HG03196 (cell line): Measurements from ENCODE around the gene PCBD2.
A peak's percentile ranks its signal among the peaks of the same experiment; 100 is the strongest.
"Not testable (repeated sequence)": the region's sequence is repeated elsewhere in the genome, so short reads cannot be mapped to it uniquely, and the experiment has no call there.

Experiments
- ATAC-seq: cut with Tn5 transposase; IDR thresholded peaks from one replicate; pipeline ENCODE4 v1.9.1; 2021; ENCODE audit not compliant: unreplicated experiment

Gene PCBD2

DNA sequence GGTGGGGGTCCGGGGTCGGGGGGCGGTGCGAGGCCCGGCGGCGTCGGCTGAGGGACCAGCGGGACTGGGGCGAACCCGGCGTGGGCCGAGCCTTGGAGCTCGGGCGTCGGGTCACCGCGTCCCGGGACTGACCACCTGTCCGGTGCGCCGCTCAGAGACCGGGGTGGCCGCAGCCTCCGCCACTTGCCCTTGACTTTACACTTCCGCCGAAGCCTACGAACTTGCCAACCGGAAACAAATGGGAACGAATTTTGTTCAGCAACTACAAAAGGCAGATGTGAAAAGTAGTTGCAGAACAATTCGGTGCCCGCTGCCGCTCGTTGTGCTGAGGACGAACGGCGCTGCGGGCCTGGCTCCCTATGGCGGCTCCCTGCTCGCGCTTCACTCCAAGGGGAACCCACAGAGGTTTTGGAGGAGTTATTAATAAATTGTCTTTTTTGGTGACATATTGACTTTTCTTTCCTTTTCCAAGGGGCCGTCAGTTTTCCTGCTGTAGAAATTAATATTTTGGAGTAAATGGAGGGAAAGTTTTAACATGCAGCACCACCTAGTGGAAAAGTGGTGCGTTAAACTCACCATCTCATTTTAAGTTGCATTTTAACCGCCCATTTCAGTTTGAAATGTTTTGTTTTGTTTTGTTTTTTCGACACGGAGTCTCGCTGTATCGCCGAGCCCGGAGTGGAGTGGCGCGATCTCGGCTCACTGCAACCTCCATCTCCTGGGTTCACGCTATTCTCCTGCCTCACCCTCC is 490 bp downstream of the PCBD2 start:
- peak; percentile 25 for ATAC-seq

- no peak for ATAC-seq
Observed at GRCh38 chr5:134906811-134907210, 1.9 kb downstream of the PCBD2 start.

- ATAC-seq, result not testable (repeated sequence)
Observed at GRCh38 chr5:134910752-134911151, 5.8 kb downstream of the PCBD2 start.

GRCh38 chr5:134911285-134912206 is 6.6 kb downstream of the PCBD2 start:
- ATAC-seq, result no peak

- no peak for ATAC-seq
Observed at GRCh38 chr5:134913254-134913653, 8.3 kb downstream of the PCBD2 start.

- ATAC-seq, result no peak
Observed at GRCh38 chr5:134913795-134914194, 8.9 kb downstream of the PCBD2 start.

DNA sequence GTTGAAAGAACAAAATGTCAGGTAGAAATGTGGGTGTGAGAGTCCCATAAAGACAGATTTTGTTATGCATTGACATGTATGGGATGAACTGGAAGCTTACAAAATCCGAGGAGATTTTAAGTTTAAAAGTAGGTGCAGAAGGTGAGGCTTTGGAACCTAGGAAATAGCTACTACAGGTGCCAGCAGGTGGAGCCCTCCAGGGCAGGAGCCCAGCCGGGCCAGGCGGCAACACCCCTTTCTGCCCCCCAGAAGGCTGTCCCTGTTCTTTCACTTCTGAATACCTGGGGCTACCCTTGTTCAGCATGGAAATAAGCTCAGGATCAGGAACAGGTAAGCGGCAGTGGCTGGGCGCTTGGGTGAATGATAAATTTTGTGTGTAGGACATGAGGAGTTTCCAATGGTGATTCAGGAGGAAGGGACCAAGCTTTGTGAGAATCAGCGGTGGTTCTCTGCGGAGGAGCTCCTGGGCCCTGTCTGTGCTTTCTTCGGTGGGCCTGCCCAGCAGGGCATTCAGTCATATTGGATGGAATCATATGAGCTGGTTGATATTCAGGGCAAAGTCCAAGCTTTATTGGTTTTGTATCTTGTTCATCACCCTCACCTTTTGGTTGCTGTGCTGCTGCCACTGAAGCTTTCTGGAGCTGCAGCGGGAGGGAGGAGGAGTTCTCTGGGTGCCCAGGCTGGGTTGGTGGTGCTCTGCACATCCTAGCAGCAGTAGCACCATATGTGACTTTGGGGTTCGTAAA is 12.3 kb downstream of the PCBD2 start:
- ATAC-seq, result no peak

DNA sequence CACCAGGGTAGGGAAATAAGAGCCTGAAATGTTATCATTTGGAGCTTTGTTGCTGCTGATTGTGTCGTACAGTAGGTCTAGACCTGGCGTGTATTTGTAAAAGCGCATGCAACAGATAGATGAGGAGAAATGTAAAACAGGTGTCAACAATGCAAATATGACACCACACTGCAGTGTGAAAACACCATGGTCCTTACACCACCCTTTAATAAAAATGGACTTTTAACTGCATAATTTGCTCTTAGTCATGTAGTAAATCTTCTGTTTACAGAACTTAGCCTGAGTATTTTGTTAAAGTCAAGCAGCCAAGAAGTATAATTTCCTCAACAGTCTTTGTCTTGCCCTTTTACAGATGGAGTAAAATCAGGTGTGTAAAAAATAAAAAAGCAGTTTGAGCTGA is 13.9 kb downstream of the PCBD2 start:
- ATAC-seq, result no peak

- no peak for ATAC-seq
Observed at GRCh38 chr5:134920848-134921575, 16.1 kb downstream of the PCBD2 start.

DNA sequence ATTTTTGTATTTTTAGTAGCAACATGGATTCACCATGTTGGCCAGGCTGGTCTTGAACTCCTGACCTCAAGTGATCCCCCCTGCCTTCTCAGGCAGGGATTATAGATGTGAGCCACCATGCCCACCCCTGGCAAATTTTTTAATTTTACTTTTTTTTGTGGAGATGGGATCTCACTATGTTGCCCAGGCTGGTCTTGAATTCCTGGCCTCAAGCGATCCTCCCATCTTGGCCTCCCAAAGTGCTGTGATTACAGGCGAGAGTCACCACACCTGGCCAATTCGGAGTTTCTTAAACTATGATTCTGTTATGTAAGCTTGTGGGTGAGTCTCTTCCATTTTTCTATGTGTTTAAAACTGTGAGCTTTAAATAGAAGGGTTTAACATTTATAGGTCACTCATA is 27.6 kb downstream of the PCBD2 start:
- no peak for ATAC-seq

- ATAC-seq, result no peak
Observed at GRCh38 chr5:134934202-134934601, 29.3 kb downstream of the PCBD2 start.

- no peak for ATAC-seq
Observed at GRCh38 chr5:134935711-134936602, 31.0 kb downstream of the PCBD2 start.

GRCh38 chr5:134937526-134937925 is 32.6 kb downstream of the PCBD2 start:
- no peak for ATAC-seq

DNA sequence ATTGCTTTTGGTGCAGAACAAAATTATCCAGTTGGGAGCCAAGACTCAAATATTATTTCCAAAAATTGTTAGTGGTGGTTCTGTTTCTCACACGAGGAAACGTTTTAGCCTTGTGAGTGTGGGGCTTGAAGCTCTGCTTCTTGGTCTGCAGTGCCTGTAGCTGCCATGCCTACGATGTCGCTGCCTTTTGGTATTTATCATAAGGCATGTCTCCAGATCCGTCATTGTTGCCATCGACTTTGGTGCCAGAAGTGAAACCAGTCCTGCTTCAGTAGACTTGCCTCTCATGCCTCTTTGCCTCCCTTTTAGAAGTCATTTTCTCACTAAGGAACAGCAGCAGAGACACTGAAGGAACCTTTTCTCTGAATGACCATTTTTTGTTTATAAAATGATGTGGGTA is 33.1 kb downstream of the PCBD2 start:
- no peak for ATAC-seq

GRCh38 chr5:134939500-134939899 is 34.6 kb downstream of the PCBD2 start:
- no peak for ATAC-seq

- ATAC-seq, result no peak
Observed at GRCh38 chr5:134943547-134943946, 38.6 kb downstream of the PCBD2 start.

DNA sequence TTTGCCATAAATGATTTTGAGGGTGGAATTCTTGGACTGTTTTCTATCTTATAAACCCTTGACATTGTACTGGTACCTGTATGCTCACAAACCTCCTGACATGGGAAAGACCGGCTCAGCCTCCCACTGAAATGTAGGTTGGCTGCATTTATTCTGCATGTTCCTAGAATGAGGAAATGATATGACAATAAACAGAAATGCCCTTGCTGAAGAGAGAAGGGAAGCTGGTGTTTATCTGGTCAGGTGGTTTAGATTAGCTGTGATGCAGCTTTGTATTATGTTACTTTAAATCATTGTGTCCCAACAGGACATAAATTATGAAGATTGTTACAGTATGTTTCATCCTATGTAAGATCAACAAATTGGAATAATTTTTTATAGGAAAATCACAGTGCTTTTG is 39.7 kb downstream of the PCBD2 start:
- ATAC-seq, result no peak

DNA sequence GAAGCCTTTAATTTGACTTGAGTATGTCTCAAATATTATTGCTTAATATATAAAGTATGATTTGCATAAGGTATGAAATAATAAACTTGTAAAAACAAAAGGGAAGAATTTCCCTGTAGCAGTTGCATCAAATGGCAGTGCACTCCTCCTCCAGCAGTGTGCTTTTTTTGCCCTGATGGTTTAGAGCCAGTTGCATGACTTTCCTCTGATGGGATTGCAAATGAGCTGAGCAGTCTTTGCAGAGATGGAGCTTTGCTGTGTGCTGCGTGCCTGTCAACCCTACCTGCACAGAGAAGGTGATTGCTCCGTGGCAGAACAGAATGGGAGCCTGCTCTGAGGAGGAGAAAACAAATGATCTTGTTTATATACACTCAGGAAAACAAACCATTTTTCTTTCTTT is 40.1 kb downstream of the PCBD2 start:
- no peak for ATAC-seq

DNA sequence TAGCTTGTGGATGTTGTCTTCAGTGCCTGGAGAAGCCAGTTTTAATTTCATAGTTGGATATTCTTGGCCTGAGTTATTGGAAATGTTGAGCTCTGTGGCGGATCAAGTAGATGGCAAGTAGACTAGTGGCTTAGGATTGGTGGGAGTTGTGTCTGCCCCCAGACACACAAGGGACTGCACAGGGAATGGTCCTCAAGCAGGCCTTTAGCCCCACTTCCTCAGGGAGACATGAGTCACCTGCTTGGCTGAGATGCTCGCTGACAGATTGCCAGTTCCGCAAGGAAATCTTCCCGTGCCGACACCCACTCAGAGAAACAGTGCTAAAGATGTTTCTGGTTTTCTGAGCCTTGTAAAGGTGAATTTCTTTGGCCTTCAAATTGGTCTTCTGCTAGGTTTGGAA is 44.0 kb downstream of the PCBD2 start:
- ATAC-seq, result no peak

DNA sequence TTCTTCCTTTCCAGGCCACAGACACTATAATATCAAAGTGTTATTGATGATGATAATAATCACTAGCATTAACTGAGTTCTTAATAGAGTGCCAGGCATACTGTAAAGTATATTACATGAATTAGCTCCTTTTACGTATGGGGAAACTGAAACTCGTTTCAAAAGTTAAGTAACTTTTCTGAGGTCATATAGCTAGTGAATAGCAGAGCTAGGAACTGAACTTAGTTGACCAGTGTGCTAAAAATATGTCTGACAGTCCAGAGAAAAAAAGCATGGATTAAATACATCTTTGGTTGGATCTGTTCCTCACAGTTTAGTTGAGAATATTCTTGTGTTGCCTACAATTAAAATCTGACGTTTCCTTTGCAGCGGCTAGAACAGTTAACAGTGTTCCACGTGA is 44.4 kb downstream of the PCBD2 start:
- no peak for ATAC-seq
